BLaER1 (cell line): ENCODE data around the gene GMEB2.

Source experiments
- H3K27ac ChIP-seq: shearing (Covaris generic); formaldehyde crosslinking; 2 replicates; pipeline ENCODE4 v1.8.1; 2022
- H3K27me3 ChIP-seq: shearing (Covaris generic); formaldehyde crosslinking; 2 replicates; pipeline ENCODE4 v1.8.1; 2022
- H3K36me3 ChIP-seq: shearing (Covaris generic); formaldehyde crosslinking; 2 replicates; pipeline ENCODE4 v1.8.1; 2022
- H3K4me1 ChIP-seq: shearing (Covaris generic); formaldehyde crosslinking; 2 replicates; pipeline ENCODE4 v1.8.1; 2022
- H3K4me2 ChIP-seq: shearing (Covaris generic); formaldehyde crosslinking; 2 replicates; pipeline ENCODE4 v1.8.1; 2022
- H3K4me3 ChIP-seq: shearing (Covaris generic); formaldehyde crosslinking; 2 replicates; pipeline ENCODE4 v1.8.1; 2022
- H3K9ac ChIP-seq: shearing (Covaris generic); formaldehyde crosslinking; 2 replicates; pipeline ENCODE4 v1.8.1; 2022
- H3K9me3 ChIP-seq: shearing (Covaris generic); formaldehyde crosslinking; 2 replicates; pipeline ENCODE4 v1.8.1; 2022
- H4K20me1 ChIP-seq: shearing (Covaris generic); formaldehyde crosslinking; 2 replicates; pipeline ENCODE4 v1.8.1; 2022
- Cebpa-rat ChIP-seq: shearing (Covaris generic); IDR thresholded peaks from 2 replicates; pipeline ENCODE4 v1.8.1; 2022

Gene GMEB2

DNA sequence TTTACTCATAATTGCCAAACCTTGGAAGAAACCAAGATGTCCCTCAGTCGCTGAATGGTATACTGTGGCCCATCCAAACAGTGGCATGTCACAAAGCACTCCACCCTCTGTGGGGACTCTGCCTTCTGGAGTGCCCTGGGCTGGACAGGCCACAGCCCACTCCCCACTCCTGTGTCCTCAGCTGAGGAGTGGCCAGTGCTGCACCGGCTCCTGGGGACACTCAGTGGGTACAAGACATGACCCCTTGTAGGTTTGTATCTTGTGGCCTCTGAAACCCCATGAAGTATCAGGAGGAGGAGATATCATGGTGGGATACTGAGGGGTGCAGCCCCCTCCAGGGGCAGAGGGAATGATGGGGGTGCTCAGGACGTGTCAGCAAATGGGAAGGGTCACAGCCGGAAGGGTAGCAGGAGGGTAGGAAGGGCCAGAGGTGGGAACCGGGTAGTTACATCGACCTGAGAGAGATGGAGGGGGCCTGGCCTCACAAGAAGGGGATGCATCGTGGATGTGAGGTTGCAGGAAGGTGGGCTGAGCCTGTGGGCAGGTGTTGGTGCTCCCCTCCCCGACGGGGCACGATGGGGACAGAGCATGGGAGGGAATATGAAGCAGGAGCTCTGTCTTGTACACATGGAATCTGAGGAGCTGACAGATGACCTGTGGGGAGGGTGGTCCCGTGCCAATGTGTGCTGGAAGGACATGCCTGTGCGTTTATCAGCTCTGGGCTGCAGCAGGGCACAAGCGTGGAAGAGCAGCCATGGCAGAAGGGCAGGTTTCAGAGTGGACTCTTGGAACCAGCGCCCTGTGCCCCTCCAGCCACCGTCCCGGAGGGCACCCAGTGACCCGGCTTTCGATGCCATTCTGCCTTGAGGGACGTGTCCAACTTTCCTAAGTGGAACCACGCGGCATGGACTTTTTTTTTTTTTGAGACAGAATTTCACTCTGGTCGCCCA, 41.0 kb downstream of the GMEB2 start:
- H3K9ac ChIP-seq = no peak overlapping the region
- TF ChIP-seq Cebpa-rat = no peak

GRCh38 chr20:63582382-63583063, 44.4 kb downstream of the GMEB2 start:
- Histone ChIP-seq H3K9ac (no peak overlapping the region), H3K4me1 (peaks cover 53% of the 10 kb centered on the region), H3K36me3 (peaks cover 3% of the 10 kb centered on the region; the same call in 1 of the 2 replicates), H3K4me2 (no peak overlapping the region), H3K9me3 (no peaks in the 10 kb centered on the region), H3K27ac (no peak overlapping the region), H3K27me3 (no peaks in the 10 kb centered on the region), H4K20me1 (peaks cover 9% of the 10 kb centered on the region; the same call in 1 of the 2 replicates), H3K4me3 (no peak overlapping the region)
- TF ChIP-seq Cebpa-rat = no peak

More for the DNA sequence above, 41.0 kb downstream of the GMEB2 start:
- Histone ChIP-seq H3K4me2 (peak overlapping the region; percentile 71; the same call in 1 of the 2 replicates), H3K27ac (no peak overlapping the region), H3K36me3 (peaks cover 20% of the 10 kb centered on the region), H3K9me3 (no peaks in the 10 kb centered on the region), H3K4me3 (no peak overlapping the region), H4K20me1 (peaks cover 39% of the 10 kb centered on the region), H3K27me3 (no peaks in the 10 kb centered on the region), H3K4me1 (peaks cover 76% of the 10 kb centered on the region)

GRCh38 chr20:63580796-63581461, 46.0 kb downstream of the GMEB2 start:
- Histone ChIP-seq H3K4me1 (peaks cover 37% of the 10 kb centered on the region), H3K27ac (no peak overlapping the region), H3K4me2 (peak overlapping the region; percentile 13; the same call in 1 of the 2 replicates), H3K27me3 (no peaks in the 10 kb centered on the region), H3K9ac (no peak overlapping the region), H3K4me3 (no peak overlapping the region), H3K9me3 (no peaks in the 10 kb centered on the region), H4K20me1 (no peaks in the 10 kb centered on the region; the same call in 1 of the 2 replicates), H3K36me3 (no peaks in the 10 kb centered on the region)
- TF ChIP-seq Cebpa-rat = no peak

GRCh38 chr20:63579017-63579694, 47.7 kb downstream of the GMEB2 start:
- Histone ChIP-seq H3K4me1 (peaks cover 30% of the 10 kb centered on the region), H3K36me3 (no peaks in the 10 kb centered on the region), H3K27me3 (no peaks in the 10 kb centered on the region), H4K20me1 (no peaks in the 10 kb centered on the region; the same call in 1 of the 2 replicates), H3K9me3 (no peaks in the 10 kb centered on the region), H3K27ac (no peak overlapping the region), H3K4me2 (no peak overlapping the region; the same call in 1 of the 2 replicates), H3K4me3 (no peak overlapping the region), H3K9ac (no peak overlapping the region)
- no peak for TF ChIP-seq Cebpa-rat

- Histone ChIP-seq H3K27ac (no peak overlapping the region), H3K4me1 (peaks cover 28% of the 10 kb centered on the region), H3K27me3 (peaks cover under 1% of the 10 kb centered on the region; the same call in 1 of the 2 replicates), H3K9me3 (no peaks in the 10 kb centered on the region), H3K4me3 (no peak overlapping the region), H3K36me3 (no peaks in the 10 kb centered on the region), H3K9ac (no peak overlapping the region), H3K4me2 (no peak overlapping the region; the same call in 1 of the 2 replicates), H4K20me1 (peaks cover 2% of the 10 kb centered on the region)
- TF ChIP-seq Cebpa-rat = no peak
These were observed 48.5 kb downstream of the GMEB2 start for GRCh38 chr20:63578224-63579016.

GRCh38 chr20:63577317-63577894, 49.5 kb downstream of the GMEB2 start:
- Histone ChIP-seq H4K20me1 (peaks cover 12% of the 10 kb centered on the region), H3K27ac (no peak overlapping the region), H3K36me3 (no peaks in the 10 kb centered on the region; the same call in 1 of the 2 replicates)

GRCh38 chr20:63576311-63576710, 50.6 kb downstream of the GMEB2 start:
- H3K9ac ChIP-seq = no peak overlapping the region
- H3K27ac ChIP-seq = no peak overlapping the region

More at GRCh38 chr20:63577317-63577894, 49.5 kb downstream of the GMEB2 start:
- no peak for TF ChIP-seq Cebpa-rat
- Histone ChIP-seq H3K9me3 (no peaks in the 10 kb centered on the region), H3K4me1 (peaks cover 36% of the 10 kb centered on the region), H3K9ac (no peak overlapping the region), H3K27me3 (peaks cover 10% of the 10 kb centered on the region), H3K4me3 (no peak overlapping the region), H3K4me2 (no peak overlapping the region)

More at GRCh38 chr20:63576311-63576710, 50.6 kb downstream of the GMEB2 start:
- Histone ChIP-seq H3K4me2 (no peak overlapping the region), H3K27me3 (peaks cover 21% of the 10 kb centered on the region), H3K4me1 (peaks cover 36% of the 10 kb centered on the region), H3K4me3 (no peak overlapping the region), H3K9me3 (no peaks in the 10 kb centered on the region), H4K20me1 (peaks cover 23% of the 10 kb centered on the region), H3K36me3 (no peaks in the 10 kb centered on the region; the same call in 1 of the 2 replicates)
- no peak for TF ChIP-seq Cebpa-rat
